GM21825 (cell line): Measurements from ENCODE around the gene CDYL2.
"Not testable (repeated sequence)": the region's sequence is repeated elsewhere in the genome, so short reads cannot be mapped to it uniquely, and the experiment has no call there.

ENCODE experiments used
- ATAC-seq: cut with Tn5 transposase; IDR thresholded peaks from one replicate; pipeline ENCODE4 v1.9.1; 2021; ENCODE audit warnings: mild to moderate bottlenecking, moderate library complexity; ENCODE audit not compliant: unreplicated experiment

Gene CDYL2

GRCh38 chr16:80751167-80751566 lies 53.2 kb downstream of the CDYL2 start:
- ATAC-seq = no peak

GRCh38 chr16:80746231-80746630 lies 58.2 kb downstream of the CDYL2 start:
- ATAC-seq = no peak

DNA sequence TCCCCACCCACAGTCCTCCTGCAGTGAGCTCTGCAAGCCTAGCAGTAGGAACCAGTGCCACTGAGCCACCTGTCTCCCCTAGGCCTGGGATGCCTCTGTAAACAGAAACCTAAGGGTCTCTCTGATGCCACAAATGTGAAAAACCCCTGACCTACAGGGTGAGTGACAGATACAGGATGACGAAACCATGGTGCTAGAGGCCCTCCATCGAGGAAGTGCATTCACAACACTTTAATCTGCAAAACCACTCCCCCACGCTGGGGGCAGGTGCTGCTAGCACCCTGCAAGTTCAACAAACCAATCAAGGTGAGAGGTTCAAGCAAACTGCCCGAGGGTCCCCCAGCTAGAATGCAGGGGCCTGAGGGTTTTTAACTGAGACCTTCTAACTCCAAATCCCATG lies 59.5 kb downstream of the CDYL2 start:
- ATAC-seq = no peak

- ATAC-seq = no peak
Observed at GRCh38 chr16:80743772-80744171, 60.6 kb downstream of the CDYL2 start.

DNA sequence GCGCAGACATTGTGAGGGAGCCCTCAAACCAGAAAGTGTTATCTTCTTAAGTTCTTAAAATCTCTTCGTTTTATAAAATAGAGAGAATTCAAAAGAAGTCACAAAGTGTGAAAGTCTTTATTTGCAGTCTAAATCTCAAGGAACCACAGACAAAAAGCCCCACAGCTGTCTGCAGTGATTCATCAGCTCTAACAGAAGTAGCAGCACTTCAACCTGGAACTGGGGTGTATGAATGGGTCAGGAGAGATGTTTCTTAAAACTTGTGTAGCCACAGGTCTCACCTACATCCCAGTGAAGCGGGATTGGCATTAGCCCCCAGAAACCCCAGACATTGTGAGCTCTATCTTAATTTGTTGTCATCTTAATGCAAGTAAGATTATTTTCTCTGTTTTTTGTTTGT lies 61.1 kb downstream of the CDYL2 start:
- no peak for ATAC-seq

DNA sequence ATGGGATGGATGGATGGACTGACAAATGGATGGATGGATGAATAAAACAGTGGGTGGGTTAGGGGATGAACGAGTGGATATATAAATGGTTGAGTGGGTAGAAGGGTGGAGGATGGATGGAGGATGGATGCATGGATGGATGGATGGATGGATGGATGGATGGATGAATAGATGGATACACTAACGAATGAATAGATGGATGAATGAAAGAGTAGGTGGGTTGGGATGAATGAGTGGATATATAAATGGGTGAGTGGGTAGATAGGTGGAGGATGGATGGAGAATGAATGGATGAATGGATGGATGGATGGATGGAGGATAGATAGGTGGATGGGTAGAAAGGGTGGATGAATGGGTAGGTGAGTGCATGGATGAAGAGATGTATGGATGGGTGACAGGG lies 62.1 kb downstream of the CDYL2 start:
- no peak for ATAC-seq

- ATAC-seq = no peak
Observed at GRCh38 chr16:80741724-80742123, 62.7 kb downstream of the CDYL2 start.

DNA sequence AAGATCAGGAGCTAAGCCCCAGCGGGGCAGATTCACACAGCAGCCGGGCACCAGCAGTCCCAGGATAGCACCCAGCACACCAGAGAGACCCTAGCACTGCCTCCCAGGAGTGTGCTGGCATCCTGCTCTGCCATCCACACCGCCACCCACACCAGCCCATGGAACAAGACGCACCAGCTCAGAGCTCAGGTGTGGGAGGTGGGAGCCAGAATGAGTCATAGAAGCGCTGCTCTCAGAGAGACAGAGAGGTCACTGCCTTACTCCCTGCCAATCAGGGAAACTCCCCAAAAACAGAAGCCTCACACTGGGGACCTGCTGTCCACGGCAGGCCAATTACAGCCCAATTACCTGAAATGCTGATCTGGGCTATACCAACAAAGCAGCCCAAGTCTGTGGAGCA lies 64.9 kb downstream of the CDYL2 start:
- no peak for ATAC-seq

GRCh38 chr16:80738521-80738920 lies 65.9 kb downstream of the CDYL2 start:
- no peak for ATAC-seq

GRCh38 chr16:80735846-80736245 lies 68.6 kb downstream of the CDYL2 start:
- ATAC-seq = no peak

- no peak for ATAC-seq
Observed at GRCh38 chr16:80733407-80733806, 71.0 kb downstream of the CDYL2 start.

- no peak for ATAC-seq
Observed at GRCh38 chr16:80731915-80732314, 72.5 kb downstream of the CDYL2 start.

GRCh38 chr16:80727066-80727763 lies 77.2 kb downstream of the CDYL2 start:
- ATAC-seq = not testable (repeated sequence)

DNA sequence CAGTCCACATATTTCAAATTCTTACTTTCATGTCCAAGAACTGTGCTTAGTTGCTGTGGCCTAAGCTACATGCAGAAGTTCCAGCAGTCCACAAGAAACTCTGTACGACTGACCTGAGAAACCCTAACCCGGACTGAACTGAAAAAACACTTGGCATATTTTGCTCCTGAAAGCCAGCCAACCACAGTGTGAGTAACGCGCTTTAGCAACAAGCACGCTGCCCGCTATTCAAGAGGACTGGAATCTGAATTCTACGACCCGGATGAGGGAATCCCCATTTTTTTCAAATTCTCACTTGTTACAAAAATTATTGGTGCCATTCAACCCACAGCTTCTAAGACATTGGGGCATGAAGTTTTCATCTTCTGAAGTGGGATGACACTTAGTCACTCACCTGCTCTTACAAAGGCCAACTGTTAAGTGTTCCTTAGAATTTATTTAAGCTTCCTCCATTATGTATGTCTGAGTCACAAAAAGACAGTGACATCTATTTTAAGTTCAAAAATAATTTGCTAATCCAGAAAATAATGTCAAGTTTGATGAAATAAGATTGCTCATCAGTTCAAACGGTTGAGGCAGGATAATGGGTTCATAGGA lies 78.7 kb downstream of the CDYL2 start:
- ATAC-seq = no peak

DNA sequence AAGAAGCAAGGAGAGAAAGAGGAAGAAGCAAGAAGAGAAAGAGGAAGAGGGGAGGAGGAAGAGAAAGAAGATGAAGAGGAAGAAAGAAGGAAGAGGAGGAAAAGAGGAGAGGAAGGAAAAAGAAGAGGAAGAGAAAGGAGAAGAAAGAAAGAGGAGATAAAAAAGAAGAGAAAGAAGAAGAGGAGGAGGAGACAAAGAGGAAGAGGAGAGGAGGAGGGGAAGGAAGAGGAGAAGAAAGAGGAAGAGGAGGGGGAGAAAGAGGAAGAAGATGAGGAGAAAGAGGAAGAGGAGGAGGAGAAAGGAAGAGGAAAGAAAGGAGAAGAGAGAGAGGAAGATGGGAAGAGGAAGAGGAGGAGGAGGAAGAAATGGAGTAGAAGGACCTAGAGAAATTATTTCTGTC lies 80.4 kb downstream of the CDYL2 start:
- no peak for ATAC-seq

DNA sequence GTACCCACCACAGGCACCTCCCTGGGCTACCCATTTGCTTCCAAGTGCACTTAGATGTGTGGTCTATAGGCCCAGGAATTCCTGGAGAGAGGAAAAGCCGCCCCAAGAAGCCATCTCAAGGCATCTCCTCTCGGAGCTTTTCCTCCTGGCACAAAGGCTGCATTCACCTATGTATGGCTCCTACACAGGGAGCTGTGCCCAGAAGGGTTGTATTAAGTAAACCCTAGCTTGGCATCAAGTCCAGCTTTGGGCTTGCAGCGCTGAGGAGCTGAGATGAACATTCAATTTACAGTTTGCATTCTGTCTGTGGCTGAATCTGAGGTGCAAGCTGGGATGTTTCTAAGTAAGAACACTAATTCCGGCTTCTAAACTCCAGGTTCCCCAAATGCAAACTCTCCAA lies 81.3 kb downstream of the CDYL2 start:
- ATAC-seq = no peak

GRCh38 chr16:80720804-80721371 lies 83.5 kb downstream of the CDYL2 start:
- ATAC-seq = no peak

DNA sequence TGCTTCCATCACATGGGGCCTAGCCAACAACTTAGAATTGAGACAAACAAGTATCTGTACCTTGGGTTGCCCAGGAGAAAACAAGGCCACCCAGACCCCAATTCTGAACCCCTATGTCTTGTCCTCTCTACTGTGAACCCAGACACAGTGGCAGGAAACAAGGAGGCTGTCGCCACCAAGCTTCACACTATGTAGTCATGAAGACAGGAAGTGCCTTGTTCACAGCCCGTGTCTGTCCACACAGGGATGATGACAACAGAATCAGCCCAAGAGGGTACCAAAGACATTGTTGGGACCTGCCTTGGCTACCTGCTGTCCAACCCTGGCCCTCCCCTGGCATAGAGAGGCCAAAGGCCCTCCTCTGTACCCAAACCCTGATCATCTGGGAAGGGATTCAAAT lies 84.8 kb downstream of the CDYL2 start:
- ATAC-seq = no peak

DNA sequence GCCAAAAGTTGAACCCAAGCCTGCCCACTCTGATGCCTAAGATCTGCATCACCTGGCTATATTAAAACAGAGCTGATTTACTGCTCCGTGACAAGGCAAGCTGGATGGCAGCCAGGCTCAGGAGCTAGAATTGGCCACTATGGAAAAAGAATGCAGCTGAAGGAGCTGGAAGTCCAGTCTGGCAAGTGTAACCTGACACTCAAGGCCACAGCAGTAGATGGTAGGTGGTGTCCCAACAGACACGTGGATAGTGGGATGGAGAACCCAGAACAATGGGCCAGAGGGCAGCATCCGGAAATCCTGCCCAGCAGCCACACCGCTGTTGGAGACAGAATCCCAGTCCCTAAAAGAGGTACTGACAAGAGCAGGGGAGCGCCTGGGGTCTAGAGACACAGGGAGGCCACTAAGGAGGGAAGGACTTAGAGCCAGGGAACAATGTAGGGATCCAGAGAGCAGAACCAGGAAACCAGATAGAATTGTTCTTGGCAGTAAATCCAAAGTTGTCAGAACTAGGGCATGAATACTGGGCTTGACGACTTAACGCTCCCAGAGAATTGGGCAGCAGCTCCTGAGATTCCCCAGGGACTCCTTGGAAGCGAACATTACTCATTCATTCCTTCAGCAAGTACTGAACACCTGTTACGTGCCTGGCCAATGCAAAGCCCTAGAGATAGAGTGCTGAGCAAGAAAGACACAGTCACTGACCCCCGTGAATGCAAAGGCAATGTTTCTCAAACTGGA lies 85.7 kb downstream of the CDYL2 start:
- ATAC-seq = no peak

DNA sequence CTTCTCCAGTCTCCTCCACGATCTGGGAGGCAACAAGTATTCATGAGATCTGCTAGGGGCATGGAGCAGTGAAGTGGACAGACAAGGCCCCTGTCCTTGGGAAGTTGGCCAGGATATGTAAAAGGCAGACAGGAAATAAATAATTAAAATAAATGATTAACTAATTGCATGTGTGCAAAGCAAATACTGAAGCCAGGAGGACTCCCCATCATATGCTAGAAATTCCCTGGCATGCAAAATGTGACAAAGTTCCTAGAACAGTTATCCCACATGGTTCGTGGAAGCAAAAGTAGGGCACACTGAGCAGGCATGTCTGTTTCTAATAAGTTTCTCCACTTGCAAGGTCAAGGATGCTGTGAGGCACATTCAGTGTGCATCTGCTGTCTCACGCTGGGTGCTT lies 86.8 kb downstream of the CDYL2 start:
- ATAC-seq = no peak

DNA sequence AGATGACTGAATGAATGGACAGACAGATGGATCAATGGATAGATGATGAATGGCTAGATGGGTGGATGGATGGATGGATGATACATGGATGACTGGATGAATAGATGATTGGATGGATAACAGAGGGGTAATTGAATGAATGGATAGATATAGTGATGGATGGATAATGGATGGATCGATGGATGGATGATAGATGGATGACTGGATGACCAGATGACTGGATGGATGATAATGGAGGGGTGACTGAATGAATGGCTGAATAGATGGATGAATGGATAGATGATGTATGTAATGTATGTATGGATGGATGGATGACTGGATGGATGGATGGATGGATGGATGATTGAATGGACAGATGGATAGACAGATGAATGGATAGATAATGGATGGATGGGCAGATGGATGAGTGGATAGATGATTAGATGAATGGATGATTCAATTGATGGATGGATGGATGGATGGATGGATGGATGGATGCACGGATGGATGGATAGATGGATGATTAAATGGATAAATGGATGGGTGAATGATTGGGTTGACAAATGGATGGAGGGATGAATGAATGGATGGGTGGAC lies 87.7 kb downstream of the CDYL2 start:
- ATAC-seq = no peak

DNA sequence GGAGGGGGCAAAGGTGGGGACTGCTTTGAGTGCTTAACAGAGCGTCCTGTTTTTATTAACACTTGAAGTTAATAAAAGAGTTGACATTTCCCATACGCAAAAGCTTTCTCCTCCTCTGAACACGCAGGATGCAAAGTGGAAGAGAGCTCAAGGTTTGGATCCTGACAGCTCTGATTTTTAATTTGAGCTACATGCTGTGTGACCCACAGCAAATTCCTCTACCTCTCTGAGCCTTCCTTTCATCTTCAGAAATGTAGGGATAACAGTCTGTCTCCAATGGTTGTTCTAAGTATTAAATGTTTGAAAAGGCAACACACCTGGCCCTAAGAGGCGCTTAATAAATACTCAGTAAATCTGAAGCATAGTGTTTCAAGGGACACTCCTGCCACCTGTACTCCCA lies 93.0 kb downstream of the CDYL2 start:
- ATAC-seq = no peak
